RWPE1 (cell line): ENCODE data around the gene UNC13A.

Source experiments
- CTCF ChIA-PET: fragments of 350-600 bp; sonication (Branson Sonifier 250); formaldehyde crosslinking; extraction: SDS; loops from one replicate; lab custom pipeline; 2021; lab: Yijun Ruan, JAX
- POLR2A ChIA-PET: fragments of 400-600 bp; formaldehyde crosslinking; extraction: SDS; loops from one replicate; lab custom pipeline; 2020; ENCODE audit warnings: antibody characterized with exemption; ENCODE audit not compliant: low non-redundant PET; lab: Yijun Ruan, JAX
- DNase-seq: peaks from one replicate; pipeline ENCODE4 v3.0.0; 2012; ENCODE audit warnings: low spot score
- H3K27ac ChIP-seq: fragments of 450-650 bp; 2 replicates; pipeline ENCODE4 v1.5.1; 2017
- TF ChIP-seq, protein P1 (sequence below): fragments of 450-650 bp; conservative IDR thresholded peaks from 2 replicates; pipeline ENCODE4 v1.5.1; 2017; ENCODE audit warnings: low read depth, mild to moderate bottlenecking

The UNC13A gene

DNA sequence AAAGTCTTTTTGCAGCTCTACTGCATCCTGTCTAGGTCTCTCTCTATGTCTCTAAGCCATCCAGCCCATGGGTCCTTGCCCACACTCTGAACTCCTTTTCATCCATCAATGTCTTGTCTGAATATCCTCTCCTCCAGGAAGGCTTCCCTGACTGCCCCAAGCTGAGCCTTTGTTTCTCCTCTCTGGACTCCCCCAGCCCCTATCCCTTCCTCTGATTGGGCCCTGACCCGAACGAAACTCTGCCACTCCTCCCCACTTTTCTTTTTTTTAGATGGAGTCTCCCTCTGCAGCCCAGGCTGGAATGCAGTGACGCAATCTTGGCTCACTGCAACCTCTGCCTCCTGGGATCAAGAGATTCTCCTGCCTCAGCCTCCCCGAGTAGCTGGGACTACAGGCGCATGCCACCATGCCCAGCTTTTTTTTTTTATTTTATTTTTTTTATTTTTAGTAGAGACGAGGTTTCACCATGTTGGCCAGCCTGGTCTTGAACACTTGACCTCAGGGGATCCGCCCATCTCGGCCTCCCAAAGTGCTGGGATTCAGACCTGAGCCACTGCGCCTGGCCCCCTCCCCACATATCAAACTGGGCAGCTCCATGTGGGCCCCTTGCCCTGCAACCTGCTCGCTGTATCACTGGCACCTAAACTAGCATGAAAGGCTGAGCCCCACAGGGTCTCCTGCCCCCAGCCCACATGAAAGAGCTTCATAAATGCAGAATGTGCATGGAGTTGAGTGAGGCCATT, 870 bp upstream of the UNC13A start:
- CTCF ChIA-PET, result no interaction called here
- DNase-seq, result no peak
- POLR2A ChIA-PET, result no interaction called here
- H3K27ac ChIP-seq, result no peak overlapping the region
- TF ChIP-seq, protein P1, sequence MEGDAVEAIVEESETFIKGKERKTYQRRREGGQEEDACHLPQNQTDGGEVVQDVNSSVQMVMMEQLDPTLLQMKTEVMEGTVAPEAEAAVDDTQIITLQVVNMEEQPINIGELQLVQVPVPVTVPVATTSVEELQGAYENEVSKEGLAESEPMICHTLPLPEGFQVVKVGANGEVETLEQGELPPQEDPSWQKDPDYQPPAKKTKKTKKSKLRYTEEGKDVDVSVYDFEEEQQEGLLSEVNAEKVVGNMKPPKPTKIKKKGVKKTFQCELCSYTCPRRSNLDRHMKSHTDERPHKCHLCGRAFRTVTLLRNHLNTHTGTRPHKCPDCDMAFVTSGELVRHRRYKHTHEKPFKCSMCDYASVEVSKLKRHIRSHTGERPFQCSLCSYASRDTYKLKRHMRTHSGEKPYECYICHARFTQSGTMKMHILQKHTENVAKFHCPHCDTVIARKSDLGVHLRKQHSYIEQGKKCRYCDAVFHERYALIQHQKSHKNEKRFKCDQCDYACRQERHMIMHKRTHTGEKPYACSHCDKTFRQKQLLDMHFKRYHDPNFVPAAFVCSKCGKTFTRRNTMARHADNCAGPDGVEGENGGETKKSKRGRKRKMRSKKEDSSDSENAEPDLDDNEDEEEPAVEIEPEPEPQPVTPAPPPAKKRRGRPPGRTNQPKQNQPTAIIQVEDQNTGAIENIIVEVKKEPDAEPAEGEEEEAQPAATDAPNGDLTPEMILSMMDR, result no peak

DNA sequence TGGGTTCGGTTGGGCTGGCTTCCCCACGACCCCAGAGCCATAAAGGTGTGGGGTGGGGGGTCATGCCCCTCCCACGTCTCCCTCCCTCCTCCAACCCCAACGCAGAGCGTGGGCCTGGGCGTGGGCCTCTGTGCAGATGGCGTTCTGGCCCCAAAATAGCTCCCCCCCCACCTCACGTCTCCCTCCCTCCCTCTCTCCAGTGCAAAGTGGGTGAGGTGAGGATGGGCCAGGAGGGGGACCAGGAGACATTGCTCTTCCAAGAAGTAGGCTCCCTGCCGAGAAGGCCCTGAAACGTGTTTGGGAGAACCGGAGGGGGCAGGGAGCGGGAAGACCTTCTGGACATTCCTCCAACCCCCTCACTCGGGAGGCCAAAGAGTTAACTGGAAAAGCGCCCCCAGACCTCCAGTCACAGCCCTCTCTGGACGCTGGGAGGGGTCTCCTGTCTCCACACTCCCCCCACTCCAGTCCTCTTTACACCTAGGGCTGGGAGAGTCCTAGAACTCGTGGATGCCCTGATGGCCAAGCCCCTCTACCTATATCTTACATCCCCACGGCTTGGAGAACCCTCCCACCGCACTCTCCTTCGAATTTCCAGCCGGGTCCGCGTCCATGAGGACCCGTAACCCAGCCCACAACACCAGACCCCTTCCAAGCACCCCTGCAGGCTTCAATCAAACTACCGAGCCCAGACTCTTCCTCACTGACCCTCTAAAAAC, 855 bp downstream of the UNC13A start:
- H3K27ac ChIP-seq, result no peak overlapping the region
- DNase-seq, result no peak
- TF ChIP-seq, protein P1, result no peak
- ChIA-PET POLR2A (no interaction called here), CTCF (no interaction called here)

DNA sequence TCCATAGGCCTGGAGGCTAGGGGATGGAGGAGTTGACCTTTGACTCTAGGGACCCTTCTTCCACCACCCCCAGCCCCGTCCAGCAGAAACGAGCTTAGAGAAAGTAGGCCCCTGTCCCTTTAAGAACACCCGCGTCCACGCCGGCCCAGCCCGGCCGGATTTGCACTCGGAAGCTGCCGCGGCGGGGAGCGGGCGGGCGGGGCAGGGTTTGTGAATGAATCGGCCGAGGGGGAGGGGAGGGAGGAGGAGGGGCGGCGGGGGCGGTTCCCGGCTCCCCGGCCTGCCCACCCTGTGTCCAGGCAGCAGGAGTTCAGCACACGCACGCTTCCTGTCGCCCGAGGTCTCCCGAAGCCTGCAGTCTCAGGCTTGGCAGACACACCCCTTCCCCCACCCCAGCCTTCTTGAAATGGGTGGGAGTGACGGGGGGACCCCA, 1.5 kb downstream of the UNC13A start:
- peak; percentile 44 for DNase-seq

DNA sequence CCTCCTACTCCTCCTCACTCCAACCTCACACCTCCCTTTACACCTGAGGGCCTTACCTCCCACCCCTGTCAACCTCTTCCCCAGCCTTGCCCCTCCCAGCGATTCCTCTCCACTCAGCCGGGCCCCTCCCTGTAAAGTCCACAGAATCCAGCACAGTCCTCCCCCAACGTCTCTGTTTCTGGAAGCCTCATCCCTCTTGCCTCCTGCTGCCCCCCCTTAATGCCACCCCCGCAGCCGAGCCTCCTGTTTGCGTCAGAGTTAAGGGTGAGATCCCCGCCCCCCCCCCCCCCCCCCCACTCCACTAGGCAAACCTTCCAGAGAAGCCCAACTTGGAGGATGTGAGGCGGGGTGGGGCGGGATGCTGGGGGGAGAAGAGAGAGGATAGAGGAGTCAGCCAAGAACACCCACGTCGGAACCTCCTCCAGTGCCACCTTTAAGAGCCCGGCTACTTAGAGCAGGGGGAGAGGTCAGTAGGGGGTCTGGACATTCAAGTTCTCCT, 2.1 kb downstream of the UNC13A start:
- ChIA-PET CTCF (no interaction called here), POLR2A (no interaction called here)
- H3K27ac ChIP-seq, result no peak overlapping the region
- DNase-seq, result no peak
- TF ChIP-seq, protein P1, result no peak

More for the DNA sequence above, 1.5 kb downstream of the UNC13A start:
- no peak overlapping the region for H3K27ac ChIP-seq
- ChIA-PET POLR2A (no interaction called here), CTCF (no interaction called here)
- TF ChIP-seq, protein P1, result no peak

DNA sequence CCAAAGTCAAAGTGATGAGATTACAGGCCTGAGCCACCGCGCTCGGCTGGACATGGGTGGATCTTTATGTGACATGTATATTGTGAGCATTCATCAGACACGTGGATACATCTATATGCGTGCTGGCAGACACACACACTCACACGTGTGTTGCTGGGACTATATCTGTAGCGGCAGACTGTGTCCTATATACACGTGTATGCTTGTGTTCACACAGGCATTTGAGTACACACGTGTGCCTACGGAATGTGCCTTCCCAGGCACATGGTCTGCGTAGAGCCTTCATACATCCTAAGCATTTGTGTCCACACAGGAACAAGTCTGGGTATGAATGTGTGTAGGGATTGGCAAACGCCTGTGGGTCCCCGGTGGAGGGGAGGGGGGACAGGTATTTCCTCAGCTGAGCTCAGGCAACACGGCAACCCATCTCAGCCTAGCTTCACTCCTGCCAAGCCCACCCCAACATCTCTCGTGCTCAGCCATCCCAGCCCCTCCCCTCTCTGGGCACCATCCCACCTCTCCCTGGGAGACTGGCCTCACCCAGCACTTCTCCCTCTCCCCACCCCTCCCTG, 2.6 kb downstream of the UNC13A start:
- H3K27ac ChIP-seq, result no peak overlapping the region
- CTCF ChIA-PET, result no interaction called here
- DNase-seq, result no peak
- POLR2A ChIA-PET, result no interaction called here
- TF ChIP-seq, protein P1, result no peak

DNA sequence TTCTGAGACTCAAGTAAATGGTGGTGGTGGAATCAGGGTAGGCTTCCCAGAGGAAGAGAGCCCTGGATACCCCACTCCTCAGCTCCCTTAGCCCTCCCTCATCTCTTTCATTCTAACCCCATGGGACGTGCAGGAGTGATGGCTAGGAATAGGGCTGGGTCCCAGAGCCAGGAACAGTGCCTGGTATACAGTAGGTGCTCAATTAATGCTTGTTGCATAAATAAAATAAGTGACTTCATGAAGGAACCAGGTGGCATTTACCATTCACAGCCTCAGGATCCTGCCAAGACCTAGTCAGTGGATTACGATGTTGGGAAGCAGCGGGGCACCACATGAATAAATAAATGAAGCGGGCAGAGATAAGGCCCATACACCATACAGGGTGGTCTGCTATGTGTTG, 3.9 kb downstream of the UNC13A start:
- DNase-seq, result no peak
- POLR2A ChIA-PET, result no interaction called here
- CTCF ChIA-PET, result interaction anchor here (0.6 kb wide), 1 partner anchor 1642 kb away, joined by 3 read pairs; no protein-coding TSS in a partner anchor
- TF ChIP-seq, protein P1, result no peak
- no peak overlapping the region for H3K27ac ChIP-seq
